ENCODE data around the gene TSPAN12. TPM values are rescaled to one million over a fixed set of nuclear protein-coding genes. Genes with fewer than 3 reads are reported as not detected.

The TSPAN12 gene
- total RNA-seq, 1 donor = 1.8 TPM

GRCh38 chr7:120856621-120857352, 1.2 kb downstream of the TSPAN12 start:
- peak overlapping the region; percentile 69 for H2AFZ ChIP-seq (ENCODE audit: low read length)
- DNase-seq (ENCODE audit: insufficient read length, low spot score, missing footprints) = peak; percentile 88
- H3K4me1 ChIP-seq (ENCODE audit: insufficient read depth, low read length) = peaks cover 4% of the 10 kb centered on the region
- peaks cover 25% of the 10 kb centered on the region for H3K27me3 ChIP-seq (ENCODE audit: insufficient read depth, low read length)
- peak overlapping the region; percentile 93 for H3K4me2 ChIP-seq (ENCODE audit: insufficient read depth, low read length)
- TF ChIP-seq CTCF (IDR thresholded peaks at IDR 0.05; ENCODE audit: extremely low read depth, low read depth, low read length) = no peak
- H3K36me3 ChIP-seq (ENCODE audit: insufficient read depth, low read length) = no peaks in the 10 kb centered on the region
- H4K20me1 ChIP-seq (ENCODE audit: insufficient read depth, low read length) = no peaks in the 10 kb centered on the region
- no peak overlapping the region for H3K27ac ChIP-seq (ENCODE audit: low read depth, low read length)
- no peaks in the 10 kb centered on the region for H3K9me3 ChIP-seq (ENCODE audit: low read depth, low read length)
- peak overlapping the region; percentile 63 for H3K4me3 ChIP-seq (ENCODE audit: insufficient read depth, low read length)
- H3K79me2 ChIP-seq (ENCODE audit: insufficient read depth, low read length) = no peaks in the 10 kb centered on the region

GRCh38 chr7:120856198-120856597, 1.7 kb downstream of the TSPAN12 start:
- Histone ChIP-seq H3K4me3 (ENCODE audit: insufficient read depth, low read length) (no peak overlapping the region), H3K79me2 (ENCODE audit: insufficient read depth, low read length) (no peaks in the 10 kb centered on the region), H3K36me3 (ENCODE audit: insufficient read depth, low read length) (no peaks in the 10 kb centered on the region), H3K27ac (ENCODE audit: low read depth, low read length) (no peak overlapping the region), H2AFZ (ENCODE audit: low read length) (no peak overlapping the region), H3K4me1 (ENCODE audit: insufficient read depth, low read length) (peaks cover 4% of the 10 kb centered on the region), H3K4me2 (ENCODE audit: insufficient read depth, low read length) (no peak overlapping the region), H4K20me1 (ENCODE audit: insufficient read depth, low read length) (no peaks in the 10 kb centered on the region), H3K27me3 (ENCODE audit: insufficient read depth, low read length) (peaks cover 25% of the 10 kb centered on the region), H3K9me3 (ENCODE audit: low read depth, low read length) (no peaks in the 10 kb centered on the region)
- DNase-seq (ENCODE audit: insufficient read length, low spot score, missing footprints) = no peak
- TF ChIP-seq CTCF (IDR thresholded peaks at IDR 0.05; ENCODE audit: extremely low read depth, low read depth, low read length) = no peak

- Histone ChIP-seq H3K36me3 (ENCODE audit: insufficient read depth, low read length) (no peaks in the 10 kb centered on the region), H3K4me3 (ENCODE audit: insufficient read depth, low read length) (no peak overlapping the region), H3K4me1 (ENCODE audit: insufficient read depth, low read length) (peaks cover 4% of the 10 kb centered on the region), H3K27me3 (ENCODE audit: insufficient read depth, low read length) (peaks cover 13% of the 10 kb centered on the region), H4K20me1 (ENCODE audit: insufficient read depth, low read length) (no peaks in the 10 kb centered on the region), H3K4me2 (ENCODE audit: insufficient read depth, low read length) (no peak overlapping the region), H3K27ac (ENCODE audit: low read depth, low read length) (no peak overlapping the region), H3K9me3 (ENCODE audit: low read depth, low read length) (no peaks in the 10 kb centered on the region), H2AFZ (ENCODE audit: low read length) (no peak overlapping the region), H3K79me2 (ENCODE audit: insufficient read depth, low read length) (no peaks in the 10 kb centered on the region)
- no peak for TF ChIP-seq CTCF (IDR thresholded peaks at IDR 0.05; ENCODE audit: extremely low read depth, low read depth, low read length)
- DNase-seq (ENCODE audit: insufficient read length, low spot score, missing footprints) = no peak
Measured at GRCh38 chr7:120852700-120853099, 5.2 kb downstream of the TSPAN12 start.

GRCh38 chr7:120843109-120843508, 14.8 kb downstream of the TSPAN12 start:
- H3K79me2 ChIP-seq (ENCODE audit: insufficient read depth, low read length) = no peaks in the 10 kb centered on the region
- no peak overlapping the region for H3K4me2 ChIP-seq (ENCODE audit: insufficient read depth, low read length)
- H3K9me3 ChIP-seq (ENCODE audit: low read depth, low read length) = no peaks in the 10 kb centered on the region
- H3K27ac ChIP-seq (ENCODE audit: low read depth, low read length) = no peak overlapping the region
- no peak for TF ChIP-seq CTCF (IDR thresholded peaks at IDR 0.05; ENCODE audit: extremely low read depth, low read depth, low read length)
- DNase-seq (ENCODE audit: insufficient read length, low spot score, missing footprints) = no peak
- H2AFZ ChIP-seq (ENCODE audit: low read length) = no peak overlapping the region
- no peaks in the 10 kb centered on the region for H3K27me3 ChIP-seq (ENCODE audit: insufficient read depth, low read length)
- H3K36me3 ChIP-seq (ENCODE audit: insufficient read depth, low read length) = no peaks in the 10 kb centered on the region
- H3K4me3 ChIP-seq (ENCODE audit: insufficient read depth, low read length) = no peak overlapping the region
- H4K20me1 ChIP-seq (ENCODE audit: insufficient read depth, low read length) = no peaks in the 10 kb centered on the region
- no peaks in the 10 kb centered on the region for H3K4me1 ChIP-seq (ENCODE audit: insufficient read depth, low read length)

Data from osteoblast (primary cell).